Hepatocyte (in vitro differentiated cells): ENCODE results near the gene FYN.

Experiments used
- CTCF ChIP-seq: fragments of 200-600 bp; sonication (generic); IDR thresholded peaks from 2 replicates; pipeline ENCODE4 v1.5.1; 2016; ENCODE audit warnings: antibody characterized with exemption, mild to moderate bottlenecking; ENCODE audit not compliant: poor library complexity
- EZH2 ChIP-seq: fragments of 200-600 bp; sonication (generic); IDR thresholded peaks from 2 replicates; pipeline ENCODE4 v1.6.1; 2016; ENCODE audit warnings: antibody characterized with exemption, mild to moderate bottlenecking, borderline replicate concordance

GRCh38 chr6:111624401-111625098 lies 248.7 kb downstream of the FYN start:
- TF ChIP-seq CTCF (no peak), EZH2 (no peak)
